ENCODE measurements around the gene NOSIP.

DNA sequence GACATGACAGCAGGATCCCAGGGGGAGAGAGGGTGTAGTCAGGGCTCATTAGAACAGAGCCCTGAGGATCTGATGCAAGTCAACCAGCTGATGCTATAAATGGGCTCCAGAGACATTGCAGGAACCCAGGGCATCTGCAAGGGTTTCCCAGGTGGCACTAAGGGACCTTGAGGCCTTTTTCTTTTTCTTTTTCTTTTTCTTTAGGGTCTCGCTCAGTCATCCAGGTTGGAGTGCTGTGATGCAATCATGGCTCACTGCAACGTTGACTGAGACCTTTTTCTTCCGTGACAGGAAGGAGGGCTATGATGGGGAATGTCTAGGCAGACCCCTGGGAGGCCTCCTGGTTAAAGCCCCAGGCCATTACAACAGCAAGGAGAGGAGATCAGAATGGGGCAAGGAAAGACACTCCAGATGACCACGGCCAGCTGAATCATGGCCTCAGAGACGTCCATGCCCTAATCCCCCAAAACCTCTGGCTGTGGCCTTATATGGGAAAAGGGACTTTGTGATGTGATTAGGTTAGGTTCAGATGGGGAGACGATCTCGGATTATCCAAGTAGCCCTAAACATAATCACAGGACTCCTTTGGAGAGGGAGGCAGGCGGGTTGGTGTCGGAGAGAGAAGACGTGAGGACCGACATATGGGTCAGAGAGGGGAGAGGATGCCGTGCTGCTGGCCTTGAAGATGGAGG, 72.4 kb downstream of the NOSIP start:
- TF ChIP-seq, protein P1, sequence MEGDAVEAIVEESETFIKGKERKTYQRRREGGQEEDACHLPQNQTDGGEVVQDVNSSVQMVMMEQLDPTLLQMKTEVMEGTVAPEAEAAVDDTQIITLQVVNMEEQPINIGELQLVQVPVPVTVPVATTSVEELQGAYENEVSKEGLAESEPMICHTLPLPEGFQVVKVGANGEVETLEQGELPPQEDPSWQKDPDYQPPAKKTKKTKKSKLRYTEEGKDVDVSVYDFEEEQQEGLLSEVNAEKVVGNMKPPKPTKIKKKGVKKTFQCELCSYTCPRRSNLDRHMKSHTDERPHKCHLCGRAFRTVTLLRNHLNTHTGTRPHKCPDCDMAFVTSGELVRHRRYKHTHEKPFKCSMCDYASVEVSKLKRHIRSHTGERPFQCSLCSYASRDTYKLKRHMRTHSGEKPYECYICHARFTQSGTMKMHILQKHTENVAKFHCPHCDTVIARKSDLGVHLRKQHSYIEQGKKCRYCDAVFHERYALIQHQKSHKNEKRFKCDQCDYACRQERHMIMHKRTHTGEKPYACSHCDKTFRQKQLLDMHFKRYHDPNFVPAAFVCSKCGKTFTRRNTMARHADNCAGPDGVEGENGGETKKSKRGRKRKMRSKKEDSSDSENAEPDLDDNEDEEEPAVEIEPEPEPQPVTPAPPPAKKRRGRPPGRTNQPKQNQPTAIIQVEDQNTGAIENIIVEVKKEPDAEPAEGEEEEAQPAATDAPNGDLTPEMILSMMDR (conservative IDR thresholded peaks at IDR 0.05; ENCODE audit: low read depth, low read length): no peak
- TF ChIP-seq MXI1 (IDR thresholded peaks at IDR 0.05; ENCODE audit: borderline replicate concordance, low read depth, low read length): no peak
- TF ChIP-seq, protein P2, sequence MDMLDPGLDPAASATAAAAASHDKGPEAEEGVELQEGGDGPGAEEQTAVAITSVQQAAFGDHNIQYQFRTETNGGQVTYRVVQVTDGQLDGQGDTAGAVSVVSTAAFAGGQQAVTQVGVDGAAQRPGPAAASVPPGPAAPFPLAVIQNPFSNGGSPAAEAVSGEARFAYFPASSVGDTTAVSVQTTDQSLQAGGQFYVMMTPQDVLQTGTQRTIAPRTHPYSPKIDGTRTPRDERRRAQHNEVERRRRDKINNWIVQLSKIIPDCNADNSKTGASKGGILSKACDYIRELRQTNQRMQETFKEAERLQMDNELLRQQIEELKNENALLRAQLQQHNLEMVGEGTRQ (IDR thresholded peaks at IDR 0.05; ENCODE audit: low read depth, low read length): no peak

All from IMR-90 (cell line).